Femur (tissue), 1 donor: Measurements from ENCODE around the gene SLC27A5.
A peak's percentile ranks its signal among the peaks of the same experiment; 100 is the strongest.
"Not testable (repeated sequence)": the region's sequence is repeated elsewhere in the genome, so short reads cannot be mapped to it uniquely, and the experiment has no call there.

Experiments used
- DNase-seq: peaks from one replicate; pipeline ENCODE4 v3.0.0-alpha.2; 2017

Gene SLC27A5

GRCh38 chr19:58466760-58467589 is 44.8 kb downstream of the SLC27A5 start, which contains the start of gene ZNF324:
Gene ZNF324 (plus strand): TSS chr19:58467080. CDS start chr19:58469186, 2,106 bp downstream.
- DNase-seq = peak; percentile 98

- no peak for DNase-seq
Observed at GRCh38 chr19:58466089-58466759, 45.6 kb downstream of the SLC27A5 start.

- no peak for DNase-seq
Observed at GRCh38 chr19:58460039-58460438, 51.8 kb downstream of the SLC27A5 start.

- no peak for DNase-seq
Observed at GRCh38 chr19:58456111-58456510, 55.7 kb downstream of the SLC27A5 start.

- DNase-seq = no peak
Observed at GRCh38 chr19:58455306-58455705, 56.5 kb downstream of the SLC27A5 start.

GRCh38 chr19:58453743-58454142 is 58.0 kb downstream of the SLC27A5 start:
- no peak for DNase-seq

- peak; percentile 98 for DNase-seq
Observed at GRCh38 chr19:58451358-58452101, 60.3 kb downstream of the SLC27A5 start, which contains the start of gene ZNF324B. Gene ZNF324B (plus strand): TSS chr19:58451622. CDS start chr19:58453702, 2,080 bp downstream.

- DNase-seq = no peak
Observed at GRCh38 chr19:58450856-58451357, 60.9 kb downstream of the SLC27A5 start.

- not testable (repeated sequence) for DNase-seq
Observed at GRCh38 chr19:58449980-58450379, 61.8 kb downstream of the SLC27A5 start.

- DNase-seq = not testable (repeated sequence)
Observed at GRCh38 chr19:58448860-58449259, 62.9 kb downstream of the SLC27A5 start.
